ENCODE results near the gene HPCA. TPM values are rescaled to one million over a fixed set of nuclear protein-coding genes. Genes with fewer than 3 reads are reported as not detected.

Gene HPCA
- total and polyA plus RNA-seq, 3 experiments from 2014 or later: not detected

DNA sequence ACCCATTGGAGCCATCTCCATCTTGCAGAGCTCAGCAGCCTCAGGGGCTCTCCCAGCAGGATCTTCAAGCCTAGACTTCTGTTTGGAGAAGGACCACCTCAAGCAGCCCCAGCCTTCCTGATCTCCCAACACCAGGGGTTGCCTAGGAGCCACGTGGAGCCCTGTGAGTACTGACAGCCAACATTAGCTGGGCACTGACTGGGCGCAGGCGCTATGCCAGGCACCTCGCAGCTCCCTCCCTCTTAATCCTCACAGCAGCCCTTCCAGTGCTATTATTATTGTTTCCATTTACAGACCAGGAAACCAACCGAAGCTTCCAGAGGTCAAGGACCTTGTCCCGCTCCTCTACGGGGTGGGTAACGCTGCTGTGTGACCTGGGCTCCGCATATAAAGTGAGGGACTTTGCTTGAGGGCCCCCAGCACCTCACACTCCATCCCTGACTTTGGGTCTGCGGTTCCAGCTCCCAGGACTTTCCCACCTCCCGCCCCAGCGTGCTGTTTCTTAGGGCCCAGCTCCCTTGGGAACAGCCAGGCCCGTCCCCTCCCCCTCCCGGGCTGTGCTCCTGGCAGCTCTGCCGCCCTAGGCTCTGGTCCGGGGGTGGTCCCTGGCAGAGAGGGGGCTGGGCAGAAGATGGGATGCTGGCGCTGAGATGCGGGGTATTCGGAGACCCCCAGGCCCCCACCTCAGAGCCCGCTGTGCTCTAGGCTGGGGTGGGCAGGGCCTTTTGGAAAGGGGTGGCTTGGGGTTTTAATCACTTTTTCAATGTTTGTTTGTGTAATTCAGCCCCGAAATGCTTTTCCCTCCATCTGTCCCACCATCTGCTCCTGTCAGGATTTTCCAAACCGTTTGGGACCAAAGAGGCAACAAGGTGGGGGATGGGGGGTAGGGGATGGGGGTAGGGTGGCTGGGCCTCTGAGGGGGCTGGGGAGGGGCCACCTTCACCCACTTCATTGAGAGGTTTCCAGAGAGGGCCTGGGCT is 4.1 kb upstream of the HPCA start:
- no peaks in the 10 kb centered on the region for H3K4me1 ChIP-seq (ENCODE audit: insufficient read depth, low read length)
- H3K4me3 Mint-ChIP-seq: no peak overlapping the region
- no peak overlapping the region for H3K27ac ChIP-seq (ENCODE audit: low read depth, low read length)
- no peaks in the 10 kb centered on the region for H3K36me3 ChIP-seq (ENCODE audit: insufficient read depth, low read length)
- no peaks in the 10 kb centered on the region for H3K9me3 ChIP-seq (ENCODE audit: low read length)
- DNase-seq: peak in 1 of 5 donors; percentile 12
- H3K27ac Mint-ChIP-seq: no peak overlapping the region
- POLR2A ChIA-PET: no interaction called here
- CTCF ChIA-PET: interaction anchor here (1.1 to 3.3 kb wide), 2 partner anchors 10 to 170 kb away, joined by 3 to 10 read pairs; no protein-coding TSS in a partner anchor
- peaks cover 19 to 50% of the 10 kb centered on the region in 2 donors for H3K27me3 Mint-ChIP-seq
- peaks cover 0 to 9% (median 5%) of the 10 kb centered on the region in 3 donors for H3K4me1 Mint-ChIP-seq
- H3K36me3 Mint-ChIP-seq: no peaks in the 10 kb centered on the region
- H3K27me3 ChIP-seq (ENCODE audit: insufficient read depth, low read length, poor library complexity, severe bottlenecking): peaks cover 10% of the 10 kb centered on the region
- H3K4me3 ChIP-seq (ENCODE audit: low read length): no peak overlapping the region
- H3K9me3 Mint-ChIP-seq: no peaks in the 10 kb centered on the region

GRCh38 chr1:32883338-32884031 is 2.8 kb upstream of the HPCA start:
- no peak overlapping the region for H3K4me3 Mint-ChIP-seq
- Histone ChIP-seq H3K27me3 (ENCODE audit: insufficient read depth, low read length, poor library complexity, severe bottlenecking) (peaks cover 17% of the 10 kb centered on the region), H3K9me3 (ENCODE audit: low read length) (no peaks in the 10 kb centered on the region), H3K4me1 (ENCODE audit: insufficient read depth, low read length) (no peaks in the 10 kb centered on the region), H3K4me3 (ENCODE audit: low read length) (no peak overlapping the region), H3K27ac (ENCODE audit: low read depth, low read length) (no peak overlapping the region), H3K36me3 (ENCODE audit: insufficient read depth, low read length) (no peaks in the 10 kb centered on the region)
- POLR2A ChIA-PET: no interaction called here
- H3K9me3 Mint-ChIP-seq: peaks cover 0 to 2% (median 0%) of the 10 kb centered on the region in 5 donors
- peaks cover 29 to 54% of the 10 kb centered on the region in 2 donors for H3K27me3 Mint-ChIP-seq
- H3K36me3 Mint-ChIP-seq: peaks cover 0 to 6% (median 0%) of the 10 kb centered on the region in 3 donors
- peaks cover 0 to 9% (median 8%) of the 10 kb centered on the region in 3 donors for H3K4me1 Mint-ChIP-seq
- CTCF ChIA-PET: no interaction called here
- H3K27ac Mint-ChIP-seq: peak overlapping the region in 1 of 8 donors; percentile 54
- no peak for DNase-seq

GRCh38 chr1:32884032-32884372 is 2.3 kb upstream of the HPCA start:
- Histone ChIP-seq H3K36me3 (ENCODE audit: insufficient read depth, low read length) (no peaks in the 10 kb centered on the region), H3K9me3 (ENCODE audit: low read length) (no peaks in the 10 kb centered on the region), H3K4me3 (ENCODE audit: low read length) (no peak overlapping the region), H3K4me1 (ENCODE audit: insufficient read depth, low read length) (no peaks in the 10 kb centered on the region), H3K27ac (ENCODE audit: low read depth, low read length) (no peak overlapping the region), H3K27me3 (ENCODE audit: insufficient read depth, low read length, poor library complexity, severe bottlenecking) (peaks cover 19% of the 10 kb centered on the region)
- ChIA-PET POLR2A (no interaction called here), CTCF (no interaction called here)
- H3K4me1 Mint-ChIP-seq: peaks cover 0 to 9% (median 8%) of the 10 kb centered on the region in 3 donors
- DNase-seq: no peak
- H3K27ac Mint-ChIP-seq: no peak overlapping the region
- H3K36me3 Mint-ChIP-seq: peaks cover 0 to 6% (median 0%) of the 10 kb centered on the region in 3 donors
- H3K27me3 Mint-ChIP-seq: peaks cover 29 to 59% of the 10 kb centered on the region in 2 donors
- peaks cover 0 to 2% (median 0%) of the 10 kb centered on the region in 5 donors for H3K9me3 Mint-ChIP-seq
- H3K4me3 Mint-ChIP-seq: no peak overlapping the region

DNA sequence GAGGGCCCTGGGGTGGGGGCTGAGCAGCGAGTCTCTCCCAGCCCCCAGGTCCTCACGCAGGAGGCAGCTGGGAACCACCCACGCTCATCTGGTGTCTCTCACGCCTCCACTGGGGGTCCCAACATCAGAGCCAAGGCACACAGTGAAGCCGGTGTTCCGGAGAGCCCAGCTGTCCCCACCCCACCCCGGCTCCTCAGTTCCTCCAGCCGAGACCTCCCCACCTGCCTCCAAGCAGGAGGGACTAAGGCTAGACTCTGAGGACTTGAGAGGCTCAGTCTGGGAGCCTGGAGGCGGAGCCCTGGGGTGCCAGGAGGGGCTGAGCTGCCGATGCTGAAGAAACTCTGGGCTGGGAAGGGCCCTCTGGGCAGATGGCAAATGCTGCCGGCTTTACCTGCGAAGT is 1.6 kb upstream of the HPCA start:
- H3K27ac ChIP-seq (ENCODE audit: low read depth, low read length): no peak overlapping the region
- Mint-ChIP-seq H3K36me3 (peaks cover 0 to 10% (median 0%) of the 10 kb centered on the region in 3 donors), H3K9me3 (peaks cover 0 to 2% (median 0%) of the 10 kb centered on the region in 5 donors), H3K27me3 (peaks cover 34 to 66% of the 10 kb centered on the region in 2 donors), H3K4me3 (no peak overlapping the region), H3K4me1 (peaks cover 0 to 9% (median 8%) of the 10 kb centered on the region in 3 donors), H3K27ac (no peak overlapping the region)
- H3K9me3 ChIP-seq (ENCODE audit: low read length): no peaks in the 10 kb centered on the region
- H3K4me3 ChIP-seq (ENCODE audit: low read length): no peak overlapping the region
- no peaks in the 10 kb centered on the region for H3K36me3 ChIP-seq (ENCODE audit: insufficient read depth, low read length)
- ChIA-PET CTCF (interaction anchor here (1.2 to 1.3 kb wide), 2 partner anchors 8 to 10 kb away, joined by 3 read pairs; no protein-coding TSS in a partner anchor), POLR2A (no interaction called here)
- no peak for DNase-seq
- H3K4me1 ChIP-seq (ENCODE audit: insufficient read depth, low read length): no peaks in the 10 kb centered on the region
- peaks cover 21% of the 10 kb centered on the region for H3K27me3 ChIP-seq (ENCODE audit: insufficient read depth, low read length, poor library complexity, severe bottlenecking)

DNA sequence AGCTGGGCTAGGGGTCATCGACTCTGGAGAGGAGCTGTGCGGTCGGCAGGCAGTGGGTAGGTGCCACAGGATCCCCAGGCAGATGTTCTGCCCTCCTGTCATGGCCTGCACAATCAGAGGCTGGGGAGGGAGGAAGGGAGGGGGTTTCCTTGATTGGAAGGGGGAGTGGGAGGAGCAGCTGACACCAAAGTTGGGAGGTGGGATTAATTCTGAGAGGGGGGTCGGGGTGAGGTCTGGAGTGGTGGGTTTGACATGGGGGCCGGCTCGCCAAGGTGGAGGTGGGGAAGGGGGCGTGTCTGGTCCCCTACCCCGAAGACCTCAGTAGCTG is 651 bp upstream of the HPCA start:
- peaks cover 29% of the 10 kb centered on the region for H3K27me3 ChIP-seq (ENCODE audit: insufficient read depth, low read length, poor library complexity, severe bottlenecking)
- H3K9me3 Mint-ChIP-seq: peaks cover 0 to 2% (median 0%) of the 10 kb centered on the region in 5 donors

GRCh38 chr1:32886828-32887414 is 630 bp downstream of the HPCA start:
- no peaks in the 10 kb centered on the region for H3K36me3 ChIP-seq (ENCODE audit: insufficient read depth, low read length)
- H3K27me3 ChIP-seq (ENCODE audit: insufficient read depth, low read length, poor library complexity, severe bottlenecking): peaks cover 38% of the 10 kb centered on the region
- H3K27ac ChIP-seq (ENCODE audit: low read depth, low read length): no peak overlapping the region
- Mint-ChIP-seq H3K27me3 (peaks cover 46 to 78% of the 10 kb centered on the region in 2 donors), H3K9me3 (peaks cover 0 to 2% (median 0%) of the 10 kb centered on the region in 5 donors), H3K4me3 (no peak overlapping the region), H3K36me3 (peaks cover 0 to 16% (median 0%) of the 10 kb centered on the region in 3 donors), H3K4me1 (peaks cover 2 to 9% (median 8%) of the 10 kb centered on the region in 3 donors), H3K27ac (no peak overlapping the region)
- H3K4me1 ChIP-seq (ENCODE audit: insufficient read depth, low read length): no peaks in the 10 kb centered on the region
- no peak overlapping the region for H3K4me3 ChIP-seq (ENCODE audit: low read length)
- no peaks in the 10 kb centered on the region for H3K9me3 ChIP-seq (ENCODE audit: low read length)
- POLR2A ChIA-PET: no interaction called here
- CTCF ChIA-PET: no interaction called here
- no peak for DNase-seq

More for the DNA sequence above, 651 bp upstream of the HPCA start:
- no peak overlapping the region for H3K27ac ChIP-seq (ENCODE audit: low read depth, low read length)
- Mint-ChIP-seq H3K4me3 (peak overlapping the region in 3 of 7 donors; percentile 12 to 77 (median 20)), H3K27ac (peak overlapping the region in 1 of 8 donors; percentile 14), H3K27me3 (peaks cover 41 to 74% of the 10 kb centered on the region in 2 donors), H3K36me3 (peaks cover 0 to 16% (median 0%) of the 10 kb centered on the region in 3 donors), H3K4me1 (peaks cover 0 to 9% (median 8%) of the 10 kb centered on the region in 3 donors)
- CTCF ChIA-PET: interaction anchor here (1.2 to 1.3 kb wide), 2 partner anchors 9 kb away, joined by 3 read pairs; no protein-coding TSS in a partner anchor
- H3K4me1 ChIP-seq (ENCODE audit: insufficient read depth, low read length): no peaks in the 10 kb centered on the region
- no peak overlapping the region for H3K4me3 ChIP-seq (ENCODE audit: low read length)
- H3K36me3 ChIP-seq (ENCODE audit: insufficient read depth, low read length): no peaks in the 10 kb centered on the region
- no peak for DNase-seq
- no peaks in the 10 kb centered on the region for H3K9me3 ChIP-seq (ENCODE audit: low read length)
- POLR2A ChIA-PET: no interaction called here

- no peaks in the 10 kb centered on the region for H3K4me1 ChIP-seq (ENCODE audit: insufficient read depth, low read length)
- Mint-ChIP-seq H3K4me3 (peak overlapping the region in 1 of 7 donors; percentile 32), H3K27ac (no peak overlapping the region), H3K27me3 (peaks cover 52 to 83% of the 10 kb centered on the region in 2 donors), H3K36me3 (peaks cover 0 to 16% (median 0%) of the 10 kb centered on the region in 3 donors), H3K4me1 (peaks cover 9 to 14% (median 12%) of the 10 kb centered on the region in 3 donors), H3K9me3 (peaks cover 0 to 2% (median 0%) of the 10 kb centered on the region in 5 donors)
- no peak for DNase-seq
- no peaks in the 10 kb centered on the region for H3K9me3 ChIP-seq (ENCODE audit: low read length)
- H3K27me3 ChIP-seq (ENCODE audit: insufficient read depth, low read length, poor library complexity, severe bottlenecking): peaks cover 45% of the 10 kb centered on the region
- no peaks in the 10 kb centered on the region for H3K36me3 ChIP-seq (ENCODE audit: insufficient read depth, low read length)
- no peak overlapping the region for H3K27ac ChIP-seq (ENCODE audit: low read depth, low read length)
- H3K4me3 ChIP-seq (ENCODE audit: low read length): no peak overlapping the region
- ChIA-PET CTCF (no interaction called here), POLR2A (interaction anchor here (0.6 kb wide), 1 partner anchor 915 kb away, joined by 3 read pairs; no protein-coding TSS in a partner anchor)
Observed at GRCh38 chr1:32887623-32888022, 1.3 kb downstream of the HPCA start.

Measured in CD8-positive, alpha-beta memory T cell (primary cell).